Measurements from ENCODE around the gene PRKCQ.

Gene PRKCQ

DNA sequence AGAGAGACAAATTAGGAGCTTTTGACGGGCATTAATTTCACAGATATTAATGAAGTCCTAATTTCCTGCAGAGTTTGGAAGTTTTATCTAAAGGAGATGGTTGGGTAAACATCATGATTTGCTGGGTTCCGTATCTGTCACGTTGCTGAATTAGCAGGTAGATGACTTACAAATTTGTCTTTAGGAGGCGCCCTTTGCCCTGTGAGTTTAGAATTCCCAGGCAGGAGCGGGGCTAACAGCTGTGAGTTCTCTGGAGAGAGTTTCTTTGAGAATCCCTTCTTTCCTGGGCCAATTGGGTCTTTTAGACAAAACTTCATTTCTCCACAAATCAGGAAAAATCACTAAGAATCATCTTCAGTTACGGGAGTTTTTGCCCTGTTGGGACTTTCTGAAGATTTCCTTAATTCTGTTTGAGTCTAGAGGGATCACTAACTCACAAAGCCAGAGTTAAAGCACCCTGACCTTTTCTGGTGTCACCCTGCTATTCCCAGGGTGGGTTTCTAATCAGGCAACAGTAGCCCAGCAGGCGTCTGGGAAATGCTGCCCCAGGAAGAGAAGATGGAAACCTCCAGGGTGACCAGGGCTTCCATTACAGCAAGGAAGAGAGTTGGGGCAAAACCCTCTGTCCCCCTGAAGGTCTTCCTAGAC is 63.7 kb downstream of the PRKCQ start:
- H3K4me3 ChIP-seq (ENCODE audit: low read length) = no peak overlapping the region
- H3K27me3 ChIP-seq (replicated peaks; ENCODE audit: control insufficient read depth, insufficient read depth, low read length) = peaks cover 14% of the 10 kb centered on the region
- DNase-seq (ENCODE audit: low read depth) = no peak
- no peak overlapping the region for H3K9ac ChIP-seq (ENCODE audit: low read length)
- no peaks in the 10 kb centered on the region for H3K36me3 ChIP-seq (ENCODE audit: control insufficient read depth, insufficient read depth, low read length, severe bottlenecking)
- peaks cover 6% of the 10 kb centered on the region for H3K4me1 ChIP-seq (ENCODE audit: control insufficient read depth, insufficient read depth, low read length)
- H3K9me3 ChIP-seq (ENCODE audit: control insufficient read depth, low read length) = no peaks in the 10 kb centered on the region

DNA sequence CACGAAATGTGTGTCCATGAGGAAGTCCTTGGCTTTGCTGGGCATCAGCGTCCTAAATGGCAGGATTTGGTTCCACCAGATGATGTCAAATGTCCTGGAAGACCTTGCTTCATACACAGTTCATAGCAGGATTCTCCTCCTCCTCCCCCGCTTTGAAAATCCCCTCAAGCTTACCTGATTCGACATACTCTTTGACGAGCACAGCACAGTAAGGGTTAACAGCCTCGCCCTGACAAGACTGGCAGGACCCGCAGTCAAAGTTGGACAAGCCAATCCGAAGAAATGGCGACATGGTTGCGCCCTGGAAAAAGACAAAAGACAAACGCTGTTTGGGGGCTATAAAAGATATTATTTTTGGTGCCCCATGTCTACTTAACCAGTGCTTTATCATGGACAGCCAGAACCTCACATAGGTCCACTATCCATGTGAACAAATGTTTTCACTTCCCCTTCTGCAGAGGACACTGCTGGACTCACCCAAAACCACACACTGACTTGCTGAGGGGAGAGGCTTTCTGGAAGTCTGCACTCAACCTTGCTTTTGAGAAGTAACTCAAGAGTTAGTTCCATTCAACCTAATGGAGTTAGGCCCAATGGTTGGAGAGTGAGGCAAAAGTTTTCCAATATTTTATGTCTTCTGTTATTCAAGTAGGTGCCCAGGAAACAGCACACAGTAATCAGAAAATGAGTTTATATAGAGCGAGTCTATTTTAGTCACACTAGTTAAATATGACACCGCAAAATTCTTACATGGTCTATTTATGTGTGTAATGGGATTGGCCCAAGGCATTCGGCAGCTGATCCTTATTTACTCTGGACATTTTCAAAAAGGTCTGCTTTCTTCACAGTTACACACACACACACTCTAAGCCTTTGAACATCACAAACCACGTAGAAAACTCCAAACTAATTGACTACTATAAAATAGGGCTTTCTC is 65.0 kb downstream of the PRKCQ start:
- DNase-seq (ENCODE audit: low read depth) = peak; percentile 5
- Histone ChIP-seq H3K36me3 (ENCODE audit: control insufficient read depth, insufficient read depth, low read length, severe bottlenecking) (no peaks in the 10 kb centered on the region), H3K4me1 (ENCODE audit: control insufficient read depth, insufficient read depth, low read length) (no peaks in the 10 kb centered on the region), H3K9me3 (ENCODE audit: control insufficient read depth, low read length) (peaks cover 3% of the 10 kb centered on the region), H3K4me3 (ENCODE audit: low read length) (no peak overlapping the region), H3K27me3 (replicated peaks; ENCODE audit: control insufficient read depth, insufficient read depth, low read length) (peaks cover 17% of the 10 kb centered on the region), H3K9ac (ENCODE audit: low read length) (no peak overlapping the region)

DNA sequence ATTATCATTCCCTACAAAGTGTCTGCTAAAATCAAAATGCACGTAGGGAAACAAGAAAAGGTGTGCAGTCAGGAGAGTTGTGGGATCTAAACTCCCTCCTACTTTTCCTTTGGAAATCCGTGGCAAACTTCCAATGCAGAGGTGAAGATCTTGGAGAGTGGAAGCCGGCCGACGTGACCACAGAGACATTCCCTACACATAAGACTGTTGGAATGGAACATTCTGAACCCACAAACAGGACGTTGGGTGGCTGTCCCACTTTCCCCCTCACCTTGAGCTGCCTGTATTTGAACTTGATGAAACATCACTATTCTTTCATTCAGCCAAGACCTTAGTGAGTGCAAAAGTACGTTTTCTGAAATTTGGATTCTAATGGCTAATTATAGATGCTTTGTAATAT is 65.9 kb downstream of the PRKCQ start:
- Histone ChIP-seq H3K9me3 (ENCODE audit: control insufficient read depth, low read length) (peaks cover 3% of the 10 kb centered on the region), H3K27me3 (replicated peaks; ENCODE audit: control insufficient read depth, insufficient read depth, low read length) (peaks cover 17% of the 10 kb centered on the region), H3K4me1 (ENCODE audit: control insufficient read depth, insufficient read depth, low read length) (no peaks in the 10 kb centered on the region), H3K9ac (ENCODE audit: low read length) (no peak overlapping the region), H3K36me3 (ENCODE audit: control insufficient read depth, insufficient read depth, low read length, severe bottlenecking) (no peaks in the 10 kb centered on the region), H3K4me3 (ENCODE audit: low read length) (no peak overlapping the region)
- no peak for DNase-seq (ENCODE audit: low read depth)

DNA sequence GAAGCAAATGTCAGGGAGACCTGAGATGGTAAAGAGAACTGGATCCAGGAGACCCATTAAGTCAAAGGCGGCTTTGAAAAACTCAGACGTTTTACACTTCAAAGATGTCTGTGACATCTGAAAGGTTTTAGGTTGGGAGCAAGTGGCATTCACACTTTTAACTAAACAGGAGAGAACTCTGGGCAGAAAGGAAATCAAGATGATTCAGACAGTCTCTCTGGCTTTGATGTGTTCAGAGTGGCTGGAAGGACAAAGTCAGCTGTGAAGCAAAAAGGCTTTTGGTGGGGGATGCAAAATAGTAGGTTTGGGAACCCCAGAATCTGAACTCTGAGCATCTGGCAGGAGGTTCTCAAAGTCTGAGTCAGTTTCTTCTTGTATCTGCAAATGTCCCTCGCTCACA is 66.6 kb downstream of the PRKCQ start:
- no peaks in the 10 kb centered on the region for H3K36me3 ChIP-seq (ENCODE audit: control insufficient read depth, insufficient read depth, low read length, severe bottlenecking)
- no peak overlapping the region for H3K4me3 ChIP-seq (ENCODE audit: low read length)
- DNase-seq (ENCODE audit: low read depth) = no peak
- no peak overlapping the region for H3K9ac ChIP-seq (ENCODE audit: low read length)
- peaks cover 3% of the 10 kb centered on the region for H3K9me3 ChIP-seq (ENCODE audit: control insufficient read depth, low read length)
- no peaks in the 10 kb centered on the region for H3K4me1 ChIP-seq (ENCODE audit: control insufficient read depth, insufficient read depth, low read length)
- peaks cover 17% of the 10 kb centered on the region for H3K27me3 ChIP-seq (replicated peaks; ENCODE audit: control insufficient read depth, insufficient read depth, low read length)

DNA sequence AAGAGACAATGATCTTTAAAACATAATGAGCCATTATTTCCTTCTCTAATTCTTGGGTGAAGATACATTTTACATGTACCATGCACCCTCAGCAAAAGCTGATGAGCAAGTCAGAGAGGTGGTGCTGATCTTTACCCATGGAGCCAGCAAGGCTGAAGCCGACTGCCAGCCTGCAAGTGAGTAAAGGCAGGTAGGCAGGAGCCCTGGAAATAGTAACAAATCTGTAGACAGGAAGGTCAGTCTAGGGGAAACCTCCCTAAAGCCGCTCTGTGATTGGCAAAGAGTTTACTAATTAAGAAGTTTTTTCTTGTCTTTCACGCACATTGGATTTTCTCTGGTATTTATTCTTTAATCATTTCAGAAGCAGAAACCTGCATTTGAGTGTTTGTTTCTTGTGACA is 67.9 kb downstream of the PRKCQ start:
- Histone ChIP-seq H3K4me1 (ENCODE audit: control insufficient read depth, insufficient read depth, low read length) (no peaks in the 10 kb centered on the region), H3K36me3 (ENCODE audit: control insufficient read depth, insufficient read depth, low read length, severe bottlenecking) (no peaks in the 10 kb centered on the region), H3K27me3 (replicated peaks; ENCODE audit: control insufficient read depth, insufficient read depth, low read length) (peaks cover 17% of the 10 kb centered on the region), H3K9me3 (ENCODE audit: control insufficient read depth, low read length) (peaks cover 3% of the 10 kb centered on the region), H3K9ac (ENCODE audit: low read length) (no peak overlapping the region), H3K4me3 (ENCODE audit: low read length) (no peak overlapping the region)
- DNase-seq (ENCODE audit: low read depth) = no peak

DNA sequence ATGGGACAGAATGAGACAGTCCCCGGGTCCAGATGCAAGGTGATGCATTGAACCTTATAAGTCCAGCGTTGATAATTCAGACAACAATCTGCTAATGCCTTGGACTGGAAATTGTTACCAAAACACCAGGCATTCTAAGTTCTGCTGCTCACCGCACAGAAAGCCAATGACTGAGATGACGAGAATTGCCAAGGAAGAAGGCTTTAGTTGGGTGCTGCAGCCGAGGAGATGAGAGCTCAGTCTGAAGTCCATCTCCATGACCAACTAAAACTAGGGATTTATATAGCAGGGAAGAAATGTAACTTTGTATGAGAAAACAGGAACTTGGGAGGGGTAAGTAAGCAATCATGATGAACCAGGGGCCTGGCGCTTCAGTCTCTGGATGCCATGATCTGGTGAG is 68.7 kb downstream of the PRKCQ start:
- H3K36me3 ChIP-seq (ENCODE audit: control insufficient read depth, insufficient read depth, low read length, severe bottlenecking) = no peaks in the 10 kb centered on the region
- no peak overlapping the region for H3K4me3 ChIP-seq (ENCODE audit: low read length)
- DNase-seq (ENCODE audit: low read depth) = no peak
- peaks cover 12% of the 10 kb centered on the region for H3K27me3 ChIP-seq (replicated peaks; ENCODE audit: control insufficient read depth, insufficient read depth, low read length)
- no peak overlapping the region for H3K9ac ChIP-seq (ENCODE audit: low read length)
- no peaks in the 10 kb centered on the region for H3K4me1 ChIP-seq (ENCODE audit: control insufficient read depth, insufficient read depth, low read length)
- H3K9me3 ChIP-seq (ENCODE audit: control insufficient read depth, low read length) = peaks cover 3% of the 10 kb centered on the region

DNA sequence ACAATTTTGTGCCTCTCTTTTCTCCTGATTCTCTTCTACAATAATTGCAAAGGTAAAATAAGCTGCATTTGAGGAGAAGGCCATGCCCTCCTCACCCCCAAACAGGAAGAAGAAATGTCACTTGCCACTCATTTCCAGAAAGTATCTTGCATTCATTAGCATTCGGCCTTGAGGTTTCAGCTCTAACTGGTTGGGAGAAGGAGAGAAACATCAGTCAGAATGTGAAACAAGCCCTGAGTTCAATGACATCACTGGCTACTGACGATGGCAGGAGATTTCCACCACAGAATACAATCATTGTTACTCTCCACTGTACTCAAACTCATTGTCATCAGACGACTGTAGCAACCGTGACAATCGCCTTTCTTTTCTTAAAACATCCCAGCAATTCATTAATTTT is 72.8 kb downstream of the PRKCQ start:
- Histone ChIP-seq H3K4me3 (ENCODE audit: low read length) (no peak overlapping the region), H3K9me3 (ENCODE audit: control insufficient read depth, low read length) (peaks cover 3% of the 10 kb centered on the region), H3K9ac (ENCODE audit: low read length) (no peak overlapping the region), H3K27me3 (replicated peaks; ENCODE audit: control insufficient read depth, insufficient read depth, low read length) (peaks cover 5% of the 10 kb centered on the region), H3K36me3 (ENCODE audit: control insufficient read depth, insufficient read depth, low read length, severe bottlenecking) (no peaks in the 10 kb centered on the region), H3K4me1 (ENCODE audit: control insufficient read depth, insufficient read depth, low read length) (no peaks in the 10 kb centered on the region)
- DNase-seq (ENCODE audit: low read depth) = no peak

DNA sequence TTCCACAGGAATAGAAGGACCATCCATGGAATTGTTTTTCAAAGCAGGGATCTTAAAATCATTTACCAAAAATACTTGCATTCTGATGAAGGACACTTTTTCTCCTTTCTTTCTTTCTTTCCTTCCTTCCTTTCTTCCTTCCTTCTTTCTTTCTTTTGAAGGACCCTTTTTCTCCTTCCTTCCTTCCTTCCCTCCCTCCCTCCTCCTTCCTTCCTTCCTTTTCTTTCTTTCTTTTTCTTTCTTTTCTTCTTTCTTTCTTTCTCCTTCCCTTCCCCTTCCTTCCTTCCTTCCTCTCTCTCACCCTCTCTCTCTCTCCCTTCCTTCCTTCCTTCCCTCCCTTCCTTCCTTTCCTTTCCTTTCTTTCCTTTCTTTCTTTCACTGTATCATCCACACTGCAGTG is 74.8 kb downstream of the PRKCQ start:
- peaks cover 3% of the 10 kb centered on the region for H3K27me3 ChIP-seq (replicated peaks; ENCODE audit: control insufficient read depth, insufficient read depth, low read length)
- no peak overlapping the region for H3K9ac ChIP-seq (ENCODE audit: low read length)
- no peak for DNase-seq (ENCODE audit: low read depth)
- H3K9me3 ChIP-seq (ENCODE audit: control insufficient read depth, low read length) = no peaks in the 10 kb centered on the region
- H3K36me3 ChIP-seq (ENCODE audit: control insufficient read depth, insufficient read depth, low read length, severe bottlenecking) = no peaks in the 10 kb centered on the region
- H3K4me3 ChIP-seq (ENCODE audit: low read length) = no peak overlapping the region
- no peaks in the 10 kb centered on the region for H3K4me1 ChIP-seq (ENCODE audit: control insufficient read depth, insufficient read depth, low read length)

DNA sequence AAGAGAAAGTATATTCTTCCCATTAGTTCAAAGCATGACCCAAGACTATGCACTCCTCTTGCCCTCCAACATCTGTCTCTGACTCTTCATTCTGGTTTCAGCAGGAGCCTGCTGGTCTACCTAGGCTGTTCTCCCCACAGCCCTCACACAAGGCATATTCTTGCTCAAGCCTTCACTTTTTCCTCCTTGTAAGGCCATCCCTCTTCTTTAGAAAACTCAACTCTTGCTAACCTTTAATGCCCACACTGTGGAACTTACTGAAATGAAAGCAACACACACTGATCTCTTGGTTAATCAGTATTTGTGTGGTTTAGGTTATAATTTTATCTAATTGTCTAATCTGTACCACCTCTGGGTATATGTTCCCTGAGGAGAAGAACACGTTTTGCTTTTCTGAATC is 75.8 kb downstream of the PRKCQ start:
- no peak overlapping the region for H3K4me3 ChIP-seq (ENCODE audit: low read length)
- no peak for DNase-seq (ENCODE audit: low read depth)
- no peak overlapping the region for H3K9ac ChIP-seq (ENCODE audit: low read length)
- H3K27me3 ChIP-seq (replicated peaks; ENCODE audit: control insufficient read depth, insufficient read depth, low read length) = peaks cover 3% of the 10 kb centered on the region
- no peaks in the 10 kb centered on the region for H3K4me1 ChIP-seq (ENCODE audit: control insufficient read depth, insufficient read depth, low read length)
- H3K9me3 ChIP-seq (ENCODE audit: control insufficient read depth, low read length) = no peaks in the 10 kb centered on the region
- no peaks in the 10 kb centered on the region for H3K36me3 ChIP-seq (ENCODE audit: control insufficient read depth, insufficient read depth, low read length, severe bottlenecking)

DNA sequence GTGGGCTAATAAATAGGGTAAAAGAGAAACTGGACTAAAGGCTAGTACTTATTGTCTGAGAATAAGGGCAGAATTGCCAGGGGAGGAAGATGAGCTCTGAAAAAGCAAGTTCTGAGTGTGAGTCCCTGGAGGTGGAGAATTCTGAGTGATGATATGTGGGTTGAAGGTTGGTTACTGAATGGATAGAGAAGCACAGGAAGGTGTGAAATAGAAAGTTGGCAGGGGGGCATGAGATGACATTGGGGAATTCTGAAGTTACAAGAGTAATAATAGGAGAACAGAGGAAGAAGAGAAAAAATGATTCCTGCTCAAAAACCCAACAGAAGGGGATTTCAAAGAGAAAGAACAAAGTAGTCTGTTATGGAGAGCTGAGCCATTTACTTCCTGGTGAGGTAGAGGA is 76.9 kb downstream of the PRKCQ start:
- no peak overlapping the region for H3K9ac ChIP-seq (ENCODE audit: low read length)
- no peak overlapping the region for H3K4me3 ChIP-seq (ENCODE audit: low read length)
- peaks cover 4% of the 10 kb centered on the region for H3K9me3 ChIP-seq (ENCODE audit: control insufficient read depth, low read length)
- no peaks in the 10 kb centered on the region for H3K4me1 ChIP-seq (ENCODE audit: control insufficient read depth, insufficient read depth, low read length)
- no peaks in the 10 kb centered on the region for H3K36me3 ChIP-seq (ENCODE audit: control insufficient read depth, insufficient read depth, low read length, severe bottlenecking)
- no peak for DNase-seq (ENCODE audit: low read depth)
- H3K27me3 ChIP-seq (replicated peaks; ENCODE audit: control insufficient read depth, insufficient read depth, low read length) = peaks cover 7% of the 10 kb centered on the region

DNA sequence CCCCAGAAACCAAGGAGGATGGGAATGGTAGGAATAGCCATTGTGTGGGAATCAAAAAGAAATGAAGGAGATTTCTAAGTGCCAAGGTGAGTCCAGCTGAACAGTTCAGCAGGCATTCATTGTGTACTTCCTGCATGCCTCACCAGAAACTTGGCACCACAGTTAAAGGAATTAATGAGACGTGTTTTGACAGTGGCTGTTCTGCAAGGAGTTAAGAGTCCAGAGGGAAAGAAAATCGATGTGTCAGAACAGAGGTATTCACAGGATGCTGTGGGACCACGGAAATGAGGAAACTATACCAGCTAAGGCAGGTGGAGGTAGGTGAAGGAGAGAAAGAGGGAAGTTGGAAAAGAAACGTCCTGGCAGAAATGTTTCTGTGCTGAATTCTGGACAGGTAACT is 78.1 kb downstream of the PRKCQ start:
- peaks cover 4% of the 10 kb centered on the region for H3K9me3 ChIP-seq (ENCODE audit: control insufficient read depth, low read length)
- no peaks in the 10 kb centered on the region for H3K36me3 ChIP-seq (ENCODE audit: control insufficient read depth, insufficient read depth, low read length, severe bottlenecking)
- H3K9ac ChIP-seq (ENCODE audit: low read length) = no peak overlapping the region
- DNase-seq (ENCODE audit: low read depth) = no peak
- H3K4me3 ChIP-seq (ENCODE audit: low read length) = no peak overlapping the region
- peaks cover 18% of the 10 kb centered on the region for H3K27me3 ChIP-seq (replicated peaks; ENCODE audit: control insufficient read depth, insufficient read depth, low read length)
- no peaks in the 10 kb centered on the region for H3K4me1 ChIP-seq (ENCODE audit: control insufficient read depth, insufficient read depth, low read length)

Data from adipocyte (in vitro differentiated cells).